Breast epithelium (tissue), 3 donors: ENCODE measurements around the gene VKORC1L1.

Source experiments
- POLR2A ChIP-seq: fragments of 450-650 bp; IDR thresholded peaks from one replicate; pipeline ENCODE4 v1.6.1; 2016; ENCODE audit warnings: antibody characterized with exemption, mild to moderate bottlenecking, moderate library complexity
- POLR2AphosphoS5 ChIP-seq, 3 donors: sonication (generic); formaldehyde crosslinking; IDR thresholded peaks; one replicate each; pipeline ENCODE4 v1.6.1; 2017; ENCODE audit warnings: antibody characterized with exemption in 3 of 3
- TF ChIP-seq, protein P1 (sequence below), 3 donors: fragments of 450-650 bp; IDR thresholded peaks; one replicate each; pipeline ENCODE4 v1.5.1; 2016 to 2017; ENCODE audit warnings: antibody characterized with exemption in 3 of 3, mild to moderate bottlenecking in 3 of 3, moderate library complexity in 3 of 3

DNA sequence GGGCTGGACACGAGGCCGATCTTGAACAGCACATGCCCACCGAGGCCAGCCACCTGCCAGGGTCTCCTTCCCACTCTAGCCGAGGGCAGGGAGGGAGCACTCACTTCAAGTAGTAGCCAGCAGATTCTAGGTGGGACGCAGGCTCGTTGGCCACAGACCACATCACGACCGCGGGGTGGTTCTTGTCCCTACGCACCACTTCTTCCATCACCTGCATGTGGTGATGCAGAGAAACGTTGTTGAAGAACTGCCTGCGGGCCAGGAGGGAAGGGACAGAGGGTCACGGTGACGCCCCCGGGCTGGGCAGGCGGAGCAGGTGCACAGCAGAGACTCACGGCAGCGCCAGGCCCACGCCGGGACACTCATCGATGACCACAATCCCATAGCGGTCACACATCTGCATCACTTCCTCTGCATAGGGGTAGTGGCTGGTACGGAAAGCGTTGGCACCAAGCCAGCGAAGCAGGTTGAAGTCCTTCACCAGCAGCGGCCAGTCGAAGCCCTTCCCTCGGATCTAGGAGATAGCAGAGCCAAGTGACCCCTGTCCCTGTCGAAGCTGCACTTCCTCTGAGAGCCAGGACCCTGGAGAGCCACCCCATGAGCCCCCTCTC is 101.4 kb downstream of the VKORC1L1 start:
- TF ChIP-seq, protein P1, sequence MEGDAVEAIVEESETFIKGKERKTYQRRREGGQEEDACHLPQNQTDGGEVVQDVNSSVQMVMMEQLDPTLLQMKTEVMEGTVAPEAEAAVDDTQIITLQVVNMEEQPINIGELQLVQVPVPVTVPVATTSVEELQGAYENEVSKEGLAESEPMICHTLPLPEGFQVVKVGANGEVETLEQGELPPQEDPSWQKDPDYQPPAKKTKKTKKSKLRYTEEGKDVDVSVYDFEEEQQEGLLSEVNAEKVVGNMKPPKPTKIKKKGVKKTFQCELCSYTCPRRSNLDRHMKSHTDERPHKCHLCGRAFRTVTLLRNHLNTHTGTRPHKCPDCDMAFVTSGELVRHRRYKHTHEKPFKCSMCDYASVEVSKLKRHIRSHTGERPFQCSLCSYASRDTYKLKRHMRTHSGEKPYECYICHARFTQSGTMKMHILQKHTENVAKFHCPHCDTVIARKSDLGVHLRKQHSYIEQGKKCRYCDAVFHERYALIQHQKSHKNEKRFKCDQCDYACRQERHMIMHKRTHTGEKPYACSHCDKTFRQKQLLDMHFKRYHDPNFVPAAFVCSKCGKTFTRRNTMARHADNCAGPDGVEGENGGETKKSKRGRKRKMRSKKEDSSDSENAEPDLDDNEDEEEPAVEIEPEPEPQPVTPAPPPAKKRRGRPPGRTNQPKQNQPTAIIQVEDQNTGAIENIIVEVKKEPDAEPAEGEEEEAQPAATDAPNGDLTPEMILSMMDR (IDR thresholded peaks at IDR 0.05): no peak
- TF ChIP-seq POLR2A: no peak
- no peak for TF ChIP-seq POLR2AphosphoS5 (IDR thresholded peaks at IDR 0.05)
